ENCODE measurements around the gene FBXL7. TPM values are rescaled to one million over a fixed set of nuclear protein-coding genes. Genes with fewer than 3 reads are reported as not detected.

The FBXL7 gene
- total and polyA plus RNA-seq, 2 donors (not counting 3 experiments of a cell fraction or from before 2014, with no cell fraction given), result 23.5 to 32.2 TPM

GRCh38 chr5:15627647-15628046 lies 127.7 kb downstream of the FBXL7 start:
- Histone ChIP-seq H3K79me2 (ENCODE audit: control insufficient read depth, insufficient read depth, low read length) (peaks cover 12% of the 10 kb centered on the region), H3K4me3 (replicated peaks in 1 of 3; ENCODE audit: insufficient read depth in 1 of 3, low read depth in 1 of 3, low read length in 3 of 3) (no peak overlapping the region), H3K36me3 (ENCODE audit: control insufficient read depth in 2 of 2, extremely low read depth in 1 of 2, insufficient read depth in 2 of 2, low read length in 2 of 2) (no peaks in the 10 kb centered on the region), H4K20me1 (replicated peaks; ENCODE audit: control insufficient read depth, extremely low read depth, insufficient read depth, low read length) (no peaks in the 10 kb centered on the region), H3K4me2 (ENCODE audit: insufficient read depth, low read length) (peak overlapping the region; percentile 16), H3K9me3 (replicated peaks; ENCODE audit: control insufficient read depth, insufficient read depth, low read length) (no peaks in the 10 kb centered on the region), H3K27me3 (ENCODE audit: control insufficient read depth in 2 of 2, insufficient read depth in 2 of 2, low read length in 2 of 2) (no peaks in the 10 kb centered on the region), H3K9me1 (replicated peaks; ENCODE audit: control insufficient read depth, extremely low read depth, insufficient read depth, low read length) (no peaks in the 10 kb centered on the region), H3K4me1 (ENCODE audit: control insufficient read depth, extremely low read depth, insufficient read depth, low read length) (peaks cover 8% of the 10 kb centered on the region), H3K27ac (ENCODE audit: insufficient read depth, low read depth, low read length) (no peak overlapping the region), H2AFZ (ENCODE audit: low read depth, low read length) (no peak overlapping the region), H3K9ac (replicated peaks; ENCODE audit: extremely low read depth, insufficient read depth, low read length) (no peak overlapping the region)
- TF ChIP-seq JUN (IDR thresholded peaks at IDR 0.05; ENCODE audit: borderline replicate concordance, insufficient read depth, insufficient read length, low read depth), result no peak
- TF ChIP-seq FOS (IDR thresholded peaks at IDR 0.05; ENCODE audit: borderline replicate concordance, insufficient read depth, low read length), result no peak
- TF ChIP-seq POLR2A (IDR thresholded peaks at IDR 0.05; ENCODE audit: low read depth, low read length), result no peak
- no peak for TF ChIP-seq CTCF (IDR thresholded peaks at IDR 0.05; ENCODE audit: extremely low read depth in 1 of 2, insufficient read depth in 1 of 2, low read depth in 1 of 2, low read length in 2 of 2)
- no peak for TF ChIP-seq POLR2AphosphoS5 (IDR thresholded peaks at IDR 0.05; ENCODE audit: insufficient read depth, low read depth, low read length)
- TF ChIP-seq GATA2 (IDR thresholded peaks at IDR 0.05; ENCODE audit: insufficient read depth, insufficient read length, low read depth, low read length), result no peak
- TF ChIP-seq MYC (IDR thresholded peaks at IDR 0.05; ENCODE audit: low read depth, low read length), result no peak
- no peak for TF ChIP-seq MAX (IDR thresholded peaks at IDR 0.05; ENCODE audit: insufficient read depth, insufficient read length)
- TF ChIP-seq EZH2 (IDR thresholded peaks at IDR 0.05; ENCODE audit: borderline replicate concordance, low read depth, low read length, severe bottlenecking), result no peak
- ChIA-PET POLR2A (no interaction called here), CTCF (interaction anchor here (1.1 kb wide), 1 partner anchor 26 kb away, joined by 3 read pairs; no protein-coding TSS in a partner anchor)
- DNase-seq (ENCODE audit: low read depth, low spot score) (peak; percentile 39), FAIRE-seq (no peak)
- BruUV-seq (replicated peaks), result no TSS peak
- intact Hi-C loops (cut with micrococcal nuclease), result loop anchor here (2.0 kb wide), 1 partner anchor 19 kb away; no protein-coding TSS in a partner anchor
- dilution Hi-C loops (cut with MboI; ENCODE audit: extremely low pct_ligation_motif_present, low sequenced_read_pairs), result no loop called here

All from endothelial cell of umbilical vein (primary cell).